ENCODE results near the gene RHOBTB1.

DNA sequence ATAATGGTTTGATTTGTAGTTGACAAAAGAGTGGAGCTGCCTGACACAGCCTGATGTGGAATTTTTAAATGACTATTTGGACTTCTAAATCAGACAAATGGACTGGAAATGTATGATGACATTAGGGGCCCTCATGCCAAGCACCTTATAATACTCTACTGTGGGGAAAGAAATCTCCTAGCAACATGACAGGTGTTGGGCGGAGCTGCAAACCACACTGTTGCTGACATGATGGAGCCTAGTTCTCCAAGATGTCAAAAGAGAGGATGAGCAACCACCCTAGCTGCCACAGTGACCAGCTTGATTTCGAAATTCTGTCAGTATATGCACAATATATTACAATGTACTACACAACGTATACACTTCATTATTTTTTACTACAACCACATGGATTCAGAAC lies 65.8 kb downstream of the RHOBTB1 start:
- TF ChIP-seq CTCF (IDR thresholded peaks at IDR 0.05): no peak
- TF ChIP-seq, protein P1, sequence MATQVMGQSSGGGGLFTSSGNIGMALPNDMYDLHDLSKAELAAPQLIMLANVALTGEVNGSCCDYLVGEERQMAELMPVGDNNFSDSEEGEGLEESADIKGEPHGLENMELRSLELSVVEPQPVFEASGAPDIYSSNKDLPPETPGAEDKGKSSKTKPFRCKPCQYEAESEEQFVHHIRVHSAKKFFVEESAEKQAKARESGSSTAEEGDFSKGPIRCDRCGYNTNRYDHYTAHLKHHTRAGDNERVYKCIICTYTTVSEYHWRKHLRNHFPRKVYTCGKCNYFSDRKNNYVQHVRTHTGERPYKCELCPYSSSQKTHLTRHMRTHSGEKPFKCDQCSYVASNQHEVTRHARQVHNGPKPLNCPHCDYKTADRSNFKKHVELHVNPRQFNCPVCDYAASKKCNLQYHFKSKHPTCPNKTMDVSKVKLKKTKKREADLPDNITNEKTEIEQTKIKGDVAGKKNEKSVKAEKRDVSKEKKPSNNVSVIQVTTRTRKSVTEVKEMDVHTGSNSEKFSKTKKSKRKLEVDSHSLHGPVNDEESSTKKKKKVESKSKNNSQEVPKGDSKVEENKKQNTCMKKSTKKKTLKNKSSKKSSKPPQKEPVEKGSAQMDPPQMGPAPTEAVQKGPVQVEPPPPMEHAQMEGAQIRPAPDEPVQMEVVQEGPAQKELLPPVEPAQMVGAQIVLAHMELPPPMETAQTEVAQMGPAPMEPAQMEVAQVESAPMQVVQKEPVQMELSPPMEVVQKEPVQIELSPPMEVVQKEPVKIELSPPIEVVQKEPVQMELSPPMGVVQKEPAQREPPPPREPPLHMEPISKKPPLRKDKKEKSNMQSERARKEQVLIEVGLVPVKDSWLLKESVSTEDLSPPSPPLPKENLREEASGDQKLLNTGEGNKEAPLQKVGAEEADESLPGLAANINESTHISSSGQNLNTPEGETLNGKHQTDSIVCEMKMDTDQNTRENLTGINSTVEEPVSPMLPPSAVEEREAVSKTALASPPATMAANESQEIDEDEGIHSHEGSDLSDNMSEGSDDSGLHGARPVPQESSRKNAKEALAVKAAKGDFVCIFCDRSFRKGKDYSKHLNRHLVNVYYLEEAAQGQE (IDR thresholded peaks at IDR 0.05; ENCODE audit: insufficient read depth in 1 of 2, low read depth in 2 of 2, low read length in 1 of 2): no peak
- no peak for TF ChIP-seq SIN3A (IDR thresholded peaks at IDR 0.05; ENCODE audit: borderline replicate concordance, insufficient read depth, low read depth, low read length)

Data from Panc1 (cell line).